HepG2 (cell line): Measurements from ENCODE around the gene DYNC2LI1. TPM values are rescaled to one million over a fixed set of nuclear protein-coding genes. Genes with fewer than 3 reads are reported as not detected.

Experiments
- BCL6 ChIP-seq: IDR thresholded peaks from 2 replicates; pipeline ENCODE4 v1.6.1; 2016; ENCODE audit warnings: missing genetic modification reagents, missing compliant biosample characterization
- FOXK2 ChIP-seq: fragments of 450-650 bp; IDR thresholded peaks from 2 replicates; pipeline ENCODE4 v1.6.1; 2016
- HMG20A ChIP-seq: IDR thresholded peaks from 2 replicates; pipeline ENCODE4 v1.6.1; 2016; ENCODE audit warnings: borderline replicate concordance
- LCORL ChIP-seq, 2 experiments: fragments of 450-650 bp in 1 of 2; sonication (generic) in 1 of 2; formaldehyde crosslinking in 1 of 2; IDR thresholded peaks; 2 replicates each; pipeline versions ENCODE4 v1.5.0 to v1.6.1; 2017 to 2020; ENCODE audit warnings: antibody characterized with exemption in 1 of 2, missing genetic modification reagents in 1 of 2
- MED13 ChIP-seq: sonication (generic); formaldehyde crosslinking; IDR thresholded peaks from 2 replicates; pipeline ENCODE4 v1.5.0; 2020; ENCODE audit warnings: missing genetic modification reagents
- MED8 ChIP-seq: sonication (generic); formaldehyde crosslinking; IDR thresholded peaks from 2 replicates; pipeline ENCODE4 v1.8.1; 2023; ENCODE audit warnings: mild to moderate bottlenecking, missing genetic modification reagents; ENCODE audit not compliant: insufficient replicate concordance
- MIXL1 ChIP-seq: IDR thresholded peaks from 2 replicates; pipeline ENCODE4 v1.6.1; 2016
- NR2F1 ChIP-seq, 2 experiments: fragments of 450-650 bp in 1 of 2; formaldehyde crosslinking in 1 of 2; IDR thresholded peaks; 2 replicates each; pipeline versions ENCODE4 v1.5.0 to v1.6.1; 2016 to 2020; ENCODE audit warnings: mild to moderate bottlenecking in 1 of 2, missing compliant biosample characterization in 1 of 2, missing genetic modification reagents in 1 of 2, moderate library complexity in 1 of 2
- PCBP2 ChIP-seq: fragments of 200-400 bp; formaldehyde crosslinking; optimal IDR thresholded peaks from 2 replicates; pipeline ENCODE3; 2018; ENCODE audit warnings: low read length, low read depth; ENCODE audit not compliant: poor library complexity, severe bottlenecking
- RNF2 ChIP-seq: fragments of 450-650 bp; conservative IDR thresholded peaks from 2 replicates; pipeline ENCODE4 v1.6.1; 2016; ENCODE audit warnings: low read depth
- SALL1 ChIP-seq: sonication (generic); formaldehyde crosslinking; IDR thresholded peaks from 2 replicates; pipeline ENCODE4 v1.8.0; 2022; ENCODE audit warnings: mild to moderate bottlenecking, missing genetic modification reagents
- SAP130 ChIP-seq: IDR thresholded peaks from 2 replicates; pipeline ENCODE4 v1.6.1; 2016; ENCODE audit warnings: low read depth
- SNAI1 ChIP-seq: sonication (generic); formaldehyde crosslinking; IDR thresholded peaks from 2 replicates; pipeline ENCODE4 v1.5.0; 2020; ENCODE audit warnings: mild to moderate bottlenecking, missing genetic modification reagents, borderline replicate concordance
- ZNF160 ChIP-seq: sonication (generic); formaldehyde crosslinking; IDR thresholded peaks from 2 replicates; pipeline ENCODE4 v1.8.0; 2022; ENCODE audit warnings: mild to moderate bottlenecking, inconsistent platforms, missing genetic modification reagents
- ZNF552 ChIP-seq: sonication (generic); formaldehyde crosslinking; IDR thresholded peaks from 2 replicates; pipeline ENCODE4 v1.9.0; 2022; ENCODE audit warnings: missing genetic modification reagents, mild to moderate bottlenecking, borderline replicate concordance
- polyA plus RNA-seq, 8 experiments: library from polyadenylated mRNA; depleted of rRNA in 3 of 8; stranded (reverse) in 7 of 8; unstranded in 1 of 8; fragments of >200 nt; fragmentation: Illumina TruSeq in 4 of 8; extraction: Trizol in 4 of 8; gene quantifications; 2 replicates each; pipeline versions ENCODE4 v1.2.1 to v1.2.3, GENCODE V29; 2011 to 2016; ENCODE audit warnings: low read depth in 4 of 8, missing spikeins in 1 of 8, mixed read lengths in 1 of 8; ENCODE audit not compliant: insufficient read depth in 1 of 8
- total RNA-seq, 5 experiments: library from RNA; depleted of rRNA; stranded (reverse); fragments of >200 nt; fragmentation: Illumina TruSeq; extraction: Trizol; gene quantifications; 2 replicates each; pipeline ENCODE4 v1.2.3, GENCODE V29; 2016; ENCODE audit warnings: low read depth in 1 of 5
- TF ChIP-seq, protein P1 (sequence below): sonication (generic); formaldehyde crosslinking; IDR thresholded peaks from 2 replicates; pipeline ENCODE4 v1.5.1; 2020; ENCODE audit warnings: mild to moderate bottlenecking, missing genetic modification reagents, borderline replicate concordance
- TF ChIP-seq, protein P2 (sequence below): sonication (generic); formaldehyde crosslinking; IDR thresholded peaks from 2 replicates; pipeline ENCODE4 v1.8.1; 2022; ENCODE audit warnings: mild to moderate bottlenecking, missing genetic modification reagents
- TF ChIP-seq, protein P3 (sequence below): sonication (generic); formaldehyde crosslinking; conservative IDR thresholded peaks from 2 replicates; pipeline ENCODE4 v1.4.0; 2020; ENCODE audit warnings: mild to moderate bottlenecking, missing genetic modification reagents, moderate library complexity
- TF ChIP-seq, protein P4 (sequence below): sonication (generic); formaldehyde crosslinking; IDR thresholded peaks from 2 replicates; pipeline ENCODE4 v1.4.0; 2020; ENCODE audit warnings: missing genetic modification reagents

Gene DYNC2LI1
- total and polyA plus RNA-seq, 2 of the 13 experiments (the other 11 are each of a cell fraction or from before 2014, with no cell fraction given) = 16.9 to 23.2 TPM

DNA sequence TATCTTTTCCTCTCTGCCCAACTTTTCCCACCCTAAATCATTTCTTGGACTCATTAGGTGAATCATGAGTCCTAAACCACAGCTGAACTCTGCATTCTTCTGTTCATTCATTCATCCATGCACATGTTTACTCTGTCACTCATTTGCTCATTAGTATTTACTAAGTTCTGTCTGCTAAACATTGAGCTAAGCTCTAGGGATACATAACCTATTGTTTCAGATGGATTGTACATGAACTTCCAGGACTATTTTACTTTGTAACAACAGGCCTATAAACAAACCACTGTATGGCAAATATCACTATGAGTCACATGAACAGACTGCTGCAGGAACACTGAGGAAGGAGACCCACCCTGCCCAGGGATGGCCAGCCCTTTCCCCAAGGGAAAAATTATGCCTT, 14.6 kb upstream of the DYNC2LI1 start (continued):
- TF ChIP-seq ZNF552 (CRISPR knock-in tag) (no peak), SAP130 (CRISPR knock-in tag) (peak; percentile 46), BCL6 (peak; percentile 70), NR2F1 (CRISPR knock-in tag; IDR thresholded peaks at IDR 0.05) (peak in 1 of 2 experiments; percentile 67; a peak in 2 of 4 replicates), PCBP2 (no peak), ZNF160 (CRISPR knock-in tag) (no peak), SNAI1 (CRISPR knock-in tag) (no peak), MIXL1 (CRISPR knock-in tag) (0 out of 2 replicates have a peak, but pooled peaks have one; percentile 11), FOXK2 (peak; percentile 65), LCORL (IDR thresholded peaks at IDR 0.05) (peak; percentile 66; the same call in 1 of the 2 replicates), LCORL (CRISPR knock-in tag; IDR thresholded peaks at IDR 0.05) (no peak), HMG20A (peak; percentile 89), MED13 (CRISPR knock-in tag) (no peak), SALL1 (CRISPR knock-in tag) (no peak), RNF2 (no peak), MED8 (CRISPR knock-in tag) (no peak)
- TF ChIP-seq, protein P1, sequence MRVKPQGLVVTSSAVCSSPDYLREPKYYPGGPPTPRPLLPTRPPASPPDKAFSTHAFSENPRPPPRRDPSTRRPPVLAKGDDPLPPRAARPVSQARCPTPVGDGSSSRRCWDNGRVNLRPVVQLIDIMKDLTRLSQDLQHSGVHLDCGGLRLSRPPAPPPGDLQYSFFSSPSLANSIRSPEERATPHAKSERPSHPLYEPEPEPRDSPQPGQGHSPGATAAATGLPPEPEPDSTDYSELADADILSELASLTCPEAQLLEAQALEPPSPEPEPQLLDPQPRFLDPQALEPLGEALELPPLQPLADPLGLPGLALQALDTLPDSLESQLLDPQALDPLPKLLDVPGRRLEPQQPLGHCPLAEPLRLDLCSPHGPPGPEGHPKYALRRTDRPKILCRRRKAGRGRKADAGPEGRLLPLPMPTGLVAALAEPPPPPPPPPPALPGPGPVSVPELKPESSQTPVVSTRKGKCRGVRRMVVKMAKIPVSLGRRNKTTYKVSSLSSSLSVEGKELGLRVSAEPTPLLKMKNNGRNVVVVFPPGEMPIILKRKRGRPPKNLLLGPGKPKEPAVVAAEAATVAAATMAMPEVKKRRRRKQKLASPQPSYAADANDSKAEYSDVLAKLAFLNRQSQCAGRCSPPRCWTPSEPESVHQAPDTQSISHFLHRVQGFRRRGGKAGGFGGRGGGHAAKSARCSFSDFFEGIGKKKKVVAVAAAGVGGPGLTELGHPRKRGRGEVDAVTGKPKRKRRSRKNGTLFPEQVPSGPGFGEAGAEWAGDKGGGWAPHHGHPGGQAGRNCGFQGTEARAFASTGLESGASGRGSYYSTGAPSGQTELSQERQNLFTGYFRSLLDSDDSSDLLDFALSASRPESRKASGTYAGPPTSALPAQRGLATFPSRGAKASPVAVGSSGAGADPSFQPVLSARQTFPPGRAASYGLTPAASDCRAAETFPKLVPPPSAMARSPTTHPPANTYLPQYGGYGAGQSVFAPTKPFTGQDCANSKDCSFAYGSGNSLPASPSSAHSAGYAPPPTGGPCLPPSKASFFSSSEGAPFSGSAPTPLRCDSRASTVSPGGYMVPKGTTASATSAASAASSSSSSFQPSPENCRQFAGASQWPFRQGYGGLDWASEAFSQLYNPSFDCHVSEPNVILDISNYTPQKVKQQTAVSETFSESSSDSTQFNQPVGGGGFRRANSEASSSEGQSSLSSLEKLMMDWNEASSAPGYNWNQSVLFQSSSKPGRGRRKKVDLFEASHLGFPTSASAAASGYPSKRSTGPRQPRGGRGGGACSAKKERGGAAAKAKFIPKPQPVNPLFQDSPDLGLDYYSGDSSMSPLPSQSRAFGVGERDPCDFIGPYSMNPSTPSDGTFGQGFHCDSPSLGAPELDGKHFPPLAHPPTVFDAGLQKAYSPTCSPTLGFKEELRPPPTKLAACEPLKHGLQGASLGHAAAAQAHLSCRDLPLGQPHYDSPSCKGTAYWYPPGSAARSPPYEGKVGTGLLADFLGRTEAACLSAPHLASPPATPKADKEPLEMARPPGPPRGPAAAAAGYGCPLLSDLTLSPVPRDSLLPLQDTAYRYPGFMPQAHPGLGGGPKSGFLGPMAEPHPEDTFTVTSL (CRISPR knock-in tag) = peak; percentile 61; the same call in 1 of the 2 replicates
- TF ChIP-seq, protein P2, sequence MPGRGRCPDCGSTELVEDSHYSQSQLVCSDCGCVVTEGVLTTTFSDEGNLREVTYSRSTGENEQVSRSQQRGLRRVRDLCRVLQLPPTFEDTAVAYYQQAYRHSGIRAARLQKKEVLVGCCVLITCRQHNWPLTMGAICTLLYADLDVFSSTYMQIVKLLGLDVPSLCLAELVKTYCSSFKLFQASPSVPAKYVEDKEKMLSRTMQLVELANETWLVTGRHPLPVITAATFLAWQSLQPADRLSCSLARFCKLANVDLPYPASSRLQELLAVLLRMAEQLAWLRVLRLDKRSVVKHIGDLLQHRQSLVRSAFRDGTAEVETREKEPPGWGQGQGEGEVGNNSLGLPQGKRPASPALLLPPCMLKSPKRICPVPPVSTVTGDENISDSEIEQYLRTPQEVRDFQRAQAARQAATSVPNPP = no peak
- TF ChIP-seq, protein P3, sequence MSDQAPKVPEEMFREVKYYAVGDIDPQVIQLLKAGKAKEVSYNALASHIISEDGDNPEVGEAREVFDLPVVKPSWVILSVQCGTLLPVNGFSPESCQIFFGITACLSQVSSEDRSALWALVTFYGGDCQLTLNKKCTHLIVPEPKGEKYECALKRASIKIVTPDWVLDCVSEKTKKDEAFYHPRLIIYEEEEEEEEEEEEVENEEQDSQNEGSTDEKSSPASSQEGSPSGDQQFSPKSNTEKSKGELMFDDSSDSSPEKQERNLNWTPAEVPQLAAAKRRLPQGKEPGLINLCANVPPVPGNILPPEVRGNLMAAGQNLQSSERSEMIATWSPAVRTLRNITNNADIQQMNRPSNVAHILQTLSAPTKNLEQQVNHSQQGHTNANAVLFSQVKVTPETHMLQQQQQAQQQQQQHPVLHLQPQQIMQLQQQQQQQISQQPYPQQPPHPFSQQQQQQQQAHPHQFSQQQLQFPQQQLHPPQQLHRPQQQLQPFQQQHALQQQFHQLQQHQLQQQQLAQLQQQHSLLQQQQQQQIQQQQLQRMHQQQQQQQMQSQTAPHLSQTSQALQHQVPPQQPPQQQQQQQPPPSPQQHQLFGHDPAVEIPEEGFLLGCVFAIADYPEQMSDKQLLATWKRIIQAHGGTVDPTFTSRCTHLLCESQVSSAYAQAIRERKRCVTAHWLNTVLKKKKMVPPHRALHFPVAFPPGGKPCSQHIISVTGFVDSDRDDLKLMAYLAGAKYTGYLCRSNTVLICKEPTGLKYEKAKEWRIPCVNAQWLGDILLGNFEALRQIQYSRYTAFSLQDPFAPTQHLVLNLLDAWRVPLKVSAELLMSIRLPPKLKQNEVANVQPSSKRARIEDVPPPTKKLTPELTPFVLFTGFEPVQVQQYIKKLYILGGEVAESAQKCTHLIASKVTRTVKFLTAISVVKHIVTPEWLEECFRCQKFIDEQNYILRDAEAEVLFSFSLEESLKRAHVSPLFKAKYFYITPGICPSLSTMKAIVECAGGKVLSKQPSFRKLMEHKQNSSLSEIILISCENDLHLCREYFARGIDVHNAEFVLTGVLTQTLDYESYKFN (CRISPR knock-in tag) = peak; percentile 45; the same call in 1 of the 2 replicates
- TF ChIP-seq, protein P4, sequence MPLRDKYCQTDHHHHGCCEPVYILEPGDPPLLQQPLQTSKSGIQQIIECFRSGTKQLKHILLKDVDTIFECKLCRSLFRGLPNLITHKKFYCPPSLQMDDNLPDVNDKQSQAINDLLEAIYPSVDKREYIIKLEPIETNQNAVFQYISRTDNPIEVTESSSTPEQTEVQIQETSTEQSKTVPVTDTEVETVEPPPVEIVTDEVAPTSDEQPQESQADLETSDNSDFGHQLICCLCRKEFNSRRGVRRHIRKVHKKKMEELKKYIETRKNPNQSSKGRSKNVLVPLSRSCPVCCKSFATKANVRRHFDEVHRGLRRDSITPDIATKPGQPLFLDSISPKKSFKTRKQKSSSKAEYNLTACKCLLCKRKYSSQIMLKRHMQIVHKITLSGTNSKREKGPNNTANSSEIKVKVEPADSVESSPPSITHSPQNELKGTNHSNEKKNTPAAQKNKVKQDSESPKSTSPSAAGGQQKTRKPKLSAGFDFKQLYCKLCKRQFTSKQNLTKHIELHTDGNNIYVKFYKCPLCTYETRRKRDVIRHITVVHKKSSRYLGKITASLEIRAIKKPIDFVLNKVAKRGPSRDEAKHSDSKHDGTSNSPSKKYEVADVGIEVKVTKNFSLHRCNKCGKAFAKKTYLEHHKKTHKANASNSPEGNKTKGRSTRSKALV = no peak
